GM12865 (cell line): ENCODE results near the gene NUBP1.
"Not testable (repeated sequence)": the region's sequence is repeated elsewhere in the genome, so short reads cannot be mapped to it uniquely, and the experiment has no call there.

ENCODE experiments used
- DNase-seq: peaks from one replicate; pipeline ENCODE4 v3.0.0; 2010; ENCODE audit warnings: low read depth
- H3K4me3 ChIP-seq: 2 replicates; pipeline ENCODE4 v1.5.1; 2011; ENCODE audit warnings: mild to moderate bottlenecking, low read depth, low read length, control low read depth
- TF ChIP-seq, protein P1 (sequence below): IDR thresholded peaks from 2 replicates; pipeline ENCODE4 v1.5.1; 2011; ENCODE audit warnings: low read length, control low read depth, low read depth, inconsistent platforms; ENCODE audit not compliant: insufficient read depth; ENCODE audit errors: missing control alignments

NUBP1 gene

DNA sequence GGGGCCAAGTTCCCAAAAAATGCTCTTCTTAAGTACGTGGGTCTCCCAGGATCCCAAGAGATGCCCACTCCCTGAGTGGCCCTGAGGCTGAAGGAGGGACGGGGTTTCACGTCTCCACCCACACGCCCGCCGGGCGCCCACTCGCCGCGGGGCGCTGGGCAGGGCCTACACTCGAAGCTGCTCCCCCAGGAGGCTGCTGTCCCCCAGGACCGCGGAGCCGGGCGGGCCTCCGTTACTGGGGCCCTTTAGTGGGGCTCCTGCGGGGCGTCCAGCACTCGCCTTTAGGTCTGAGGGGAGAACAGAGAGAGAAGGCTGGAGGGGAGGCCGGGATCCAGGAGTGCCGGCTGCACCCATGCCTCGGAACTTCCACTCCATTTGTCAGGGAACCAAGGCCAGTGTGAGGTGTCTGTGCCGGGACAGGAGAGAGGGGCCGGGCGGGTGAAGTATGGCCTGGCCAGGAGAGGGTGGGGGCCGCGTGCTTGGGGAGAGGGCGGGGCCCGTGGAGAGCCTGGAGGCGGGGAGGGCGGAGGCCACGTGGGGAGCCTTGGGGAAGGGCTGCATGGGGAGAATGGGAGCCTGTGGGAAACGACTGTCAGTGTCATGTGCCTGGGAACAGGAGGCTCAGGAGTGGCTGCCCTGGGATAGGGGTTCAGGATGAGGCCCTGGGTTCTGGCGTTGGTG lies 18.8 kb downstream of the NUBP1 start:
- TF ChIP-seq, protein P1, sequence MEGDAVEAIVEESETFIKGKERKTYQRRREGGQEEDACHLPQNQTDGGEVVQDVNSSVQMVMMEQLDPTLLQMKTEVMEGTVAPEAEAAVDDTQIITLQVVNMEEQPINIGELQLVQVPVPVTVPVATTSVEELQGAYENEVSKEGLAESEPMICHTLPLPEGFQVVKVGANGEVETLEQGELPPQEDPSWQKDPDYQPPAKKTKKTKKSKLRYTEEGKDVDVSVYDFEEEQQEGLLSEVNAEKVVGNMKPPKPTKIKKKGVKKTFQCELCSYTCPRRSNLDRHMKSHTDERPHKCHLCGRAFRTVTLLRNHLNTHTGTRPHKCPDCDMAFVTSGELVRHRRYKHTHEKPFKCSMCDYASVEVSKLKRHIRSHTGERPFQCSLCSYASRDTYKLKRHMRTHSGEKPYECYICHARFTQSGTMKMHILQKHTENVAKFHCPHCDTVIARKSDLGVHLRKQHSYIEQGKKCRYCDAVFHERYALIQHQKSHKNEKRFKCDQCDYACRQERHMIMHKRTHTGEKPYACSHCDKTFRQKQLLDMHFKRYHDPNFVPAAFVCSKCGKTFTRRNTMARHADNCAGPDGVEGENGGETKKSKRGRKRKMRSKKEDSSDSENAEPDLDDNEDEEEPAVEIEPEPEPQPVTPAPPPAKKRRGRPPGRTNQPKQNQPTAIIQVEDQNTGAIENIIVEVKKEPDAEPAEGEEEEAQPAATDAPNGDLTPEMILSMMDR: no peak
- no peak for DNase-seq

DNA sequence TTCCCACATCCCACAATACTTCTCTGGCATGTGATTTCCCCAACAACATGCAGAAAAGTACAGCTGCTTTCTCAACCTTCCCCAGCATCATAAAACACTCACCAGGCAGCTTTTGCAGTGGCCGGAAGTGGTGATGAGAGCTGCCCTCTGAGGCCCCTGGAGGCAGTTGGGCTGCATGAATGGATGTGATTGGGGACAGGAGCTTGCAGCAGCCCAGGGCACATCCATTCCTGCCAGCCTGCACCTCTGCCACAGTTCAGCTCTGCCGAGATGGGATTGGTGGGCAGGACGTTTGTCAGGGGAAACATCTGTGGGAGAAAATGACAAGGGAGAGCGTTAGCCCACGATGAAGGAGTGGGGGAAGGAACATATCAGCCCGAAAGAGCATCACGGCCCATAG lies 19.8 kb downstream of the NUBP1 start:
- TF ChIP-seq, protein P1: no peak
- H3K4me3 ChIP-seq: no peak overlapping the region
- no peak for DNase-seq

More for the DNA sequence above, 18.8 kb downstream of the NUBP1 start:
- H3K4me3 ChIP-seq: no peak overlapping the region

GRCh38 chr16:10765772-10766171 lies 22.1 kb downstream of the NUBP1 start:
- TF ChIP-seq, protein P1: no peak
- no peak overlapping the region for H3K4me3 ChIP-seq
- DNase-seq: peak; percentile 62

GRCh38 chr16:10767127-10767526 lies 23.5 kb downstream of the NUBP1 start:
- H3K4me3 ChIP-seq: no peak overlapping the region
- no peak for DNase-seq
- TF ChIP-seq, protein P1: no peak

DNA sequence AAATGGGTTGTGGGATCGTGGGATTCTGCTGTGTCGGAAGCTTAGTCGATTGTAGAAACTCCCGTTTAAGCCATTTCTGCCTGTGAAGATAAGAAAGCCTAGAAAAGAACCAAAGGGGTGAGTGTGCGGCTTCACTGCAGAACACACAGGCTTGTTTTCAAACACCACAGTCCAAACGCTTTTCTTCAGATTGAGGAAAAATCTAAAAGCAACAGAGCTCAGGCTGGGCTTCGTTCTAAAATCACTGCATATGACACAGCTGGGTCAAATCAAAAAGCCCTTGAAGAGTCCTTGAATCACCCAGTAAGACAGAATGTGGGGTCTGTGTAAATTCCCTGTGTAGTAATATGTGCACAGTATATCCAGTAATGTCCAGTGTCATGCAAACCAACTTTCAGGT lies 25.7 kb downstream of the NUBP1 start:
- no peak for DNase-seq
- no peak overlapping the region for H3K4me3 ChIP-seq
- TF ChIP-seq, protein P1: no peak

- no peak overlapping the region for H3K4me3 ChIP-seq
- no peak for DNase-seq
- TF ChIP-seq, protein P1: no peak
These were observed 27.3 kb downstream of the NUBP1 start for GRCh38 chr16:10770907-10771306.

GRCh38 chr16:10776280-10776679 lies 32.6 kb downstream of the NUBP1 start:
- TF ChIP-seq, protein P1: no peak

DNA sequence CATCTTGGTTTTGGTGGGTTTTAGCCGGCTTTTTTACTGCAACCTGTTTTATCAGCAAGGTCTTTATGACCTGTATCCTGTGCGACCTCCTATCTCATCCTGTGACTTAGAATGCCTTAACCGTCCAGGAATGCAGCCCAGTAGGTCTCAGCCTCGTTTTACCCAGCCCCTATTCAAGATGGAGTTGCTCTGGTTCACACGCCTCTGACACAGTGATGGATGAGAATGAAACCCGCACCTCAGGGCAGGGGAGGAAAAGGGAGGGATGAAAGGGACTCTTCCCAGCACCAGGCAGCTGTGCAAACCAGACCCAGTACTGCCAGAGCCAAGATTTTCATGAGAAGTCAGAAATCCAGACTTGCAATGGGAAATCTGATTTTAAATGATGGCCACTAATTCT lies 33.3 kb downstream of the NUBP1 start:
- DNase-seq, H3K4me3 ChIP-seq: not testable (repeated sequence)

More at GRCh38 chr16:10776280-10776679, 32.6 kb downstream of the NUBP1 start:
- no peak overlapping the region for H3K4me3 ChIP-seq
- DNase-seq: peak; percentile 88
